Measurements from ENCODE around the gene SORCS1. TPM values are rescaled to one million over a fixed set of nuclear protein-coding genes. Genes with fewer than 3 reads are reported as not detected.

Gene SORCS1
- total RNA-seq, 3 donors from 2014 or later = 0.73 to 3.3 (median 2.9) TPM

DNA sequence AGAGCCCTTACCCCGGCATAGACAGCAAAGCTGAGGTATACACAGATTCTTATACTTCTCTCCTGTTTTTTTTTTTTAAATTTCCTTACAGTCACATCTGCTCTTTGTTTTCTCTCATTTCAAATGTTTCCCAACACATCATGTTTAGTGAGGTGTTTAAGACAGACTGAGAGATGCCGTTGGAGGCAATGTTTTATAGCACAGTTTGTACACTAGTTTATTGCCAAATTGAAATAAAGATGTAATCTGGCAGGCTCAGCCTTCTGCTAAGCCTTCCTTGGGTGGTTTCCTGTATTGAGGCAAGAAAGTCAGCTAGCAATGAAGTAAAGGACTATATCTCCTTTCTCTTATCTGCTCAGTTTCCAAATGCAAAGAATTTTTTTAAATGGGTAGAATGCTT, 393.4 kb downstream of the SORCS1 start:
- H3K4me1 ChIP-seq = no peaks in the 10 kb centered on the region
- no peak for DNase-seq (ENCODE audit: low spot score in 2 of 2)
- TF ChIP-seq POLR2AphosphoS5 (IDR thresholded peaks at IDR 0.05) = no peak
- no peak for TF ChIP-seq POLR2A (IDR thresholded peaks at IDR 0.05)
- TF ChIP-seq, protein P1, sequence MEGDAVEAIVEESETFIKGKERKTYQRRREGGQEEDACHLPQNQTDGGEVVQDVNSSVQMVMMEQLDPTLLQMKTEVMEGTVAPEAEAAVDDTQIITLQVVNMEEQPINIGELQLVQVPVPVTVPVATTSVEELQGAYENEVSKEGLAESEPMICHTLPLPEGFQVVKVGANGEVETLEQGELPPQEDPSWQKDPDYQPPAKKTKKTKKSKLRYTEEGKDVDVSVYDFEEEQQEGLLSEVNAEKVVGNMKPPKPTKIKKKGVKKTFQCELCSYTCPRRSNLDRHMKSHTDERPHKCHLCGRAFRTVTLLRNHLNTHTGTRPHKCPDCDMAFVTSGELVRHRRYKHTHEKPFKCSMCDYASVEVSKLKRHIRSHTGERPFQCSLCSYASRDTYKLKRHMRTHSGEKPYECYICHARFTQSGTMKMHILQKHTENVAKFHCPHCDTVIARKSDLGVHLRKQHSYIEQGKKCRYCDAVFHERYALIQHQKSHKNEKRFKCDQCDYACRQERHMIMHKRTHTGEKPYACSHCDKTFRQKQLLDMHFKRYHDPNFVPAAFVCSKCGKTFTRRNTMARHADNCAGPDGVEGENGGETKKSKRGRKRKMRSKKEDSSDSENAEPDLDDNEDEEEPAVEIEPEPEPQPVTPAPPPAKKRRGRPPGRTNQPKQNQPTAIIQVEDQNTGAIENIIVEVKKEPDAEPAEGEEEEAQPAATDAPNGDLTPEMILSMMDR (IDR thresholded peaks at IDR 0.05) = no peak
- peaks cover 0 to 5% of the 10 kb centered on the region in 2 donors for H3K27me3 ChIP-seq
- no peaks in the 10 kb centered on the region for H3K36me3 ChIP-seq
- H3K27ac ChIP-seq = no peak overlapping the region
- H3K9me3 ChIP-seq = no peaks in the 10 kb centered on the region
- H3K4me3 ChIP-seq = no peak overlapping the region
- intact Hi-C loops (cut with DNase I; ENCODE audit: low total_unique reads) = no loop called here

DNA sequence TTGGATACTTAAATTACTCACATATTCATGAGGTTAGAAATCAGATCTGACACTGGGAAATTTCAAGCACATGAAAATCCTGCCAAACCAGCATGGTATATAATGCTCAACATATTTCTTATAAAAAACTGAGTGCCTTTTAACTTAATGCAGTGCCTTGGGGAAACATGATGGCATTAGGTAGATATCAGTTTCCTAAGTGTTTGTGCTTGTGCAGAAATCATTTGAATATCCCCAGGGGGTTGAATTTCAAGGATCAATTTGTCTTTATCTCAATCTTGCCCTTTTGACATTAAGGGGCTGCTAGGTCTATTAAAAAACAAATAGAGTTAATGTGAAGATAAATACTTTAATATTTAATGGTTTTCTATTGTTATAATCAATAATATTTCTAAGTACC, 396.3 kb downstream of the SORCS1 start:
- Histone ChIP-seq H3K36me3 (no peaks in the 10 kb centered on the region), H3K4me3 (no peak overlapping the region), H3K27me3 (no peaks in the 10 kb centered on the region), H3K27ac (no peak overlapping the region), H3K4me1 (no peaks in the 10 kb centered on the region), H3K9me3 (no peaks in the 10 kb centered on the region)
- intact Hi-C loops (cut with DNase I; ENCODE audit: low total_unique reads) = no loop called here
- DNase-seq (ENCODE audit: low spot score in 2 of 2) = no peak
- TF ChIP-seq POLR2A (IDR thresholded peaks at IDR 0.05) (no peak), POLR2AphosphoS5 (IDR thresholded peaks at IDR 0.05) (no peak)
- TF ChIP-seq, protein P1 (IDR thresholded peaks at IDR 0.05) = no peak

DNA sequence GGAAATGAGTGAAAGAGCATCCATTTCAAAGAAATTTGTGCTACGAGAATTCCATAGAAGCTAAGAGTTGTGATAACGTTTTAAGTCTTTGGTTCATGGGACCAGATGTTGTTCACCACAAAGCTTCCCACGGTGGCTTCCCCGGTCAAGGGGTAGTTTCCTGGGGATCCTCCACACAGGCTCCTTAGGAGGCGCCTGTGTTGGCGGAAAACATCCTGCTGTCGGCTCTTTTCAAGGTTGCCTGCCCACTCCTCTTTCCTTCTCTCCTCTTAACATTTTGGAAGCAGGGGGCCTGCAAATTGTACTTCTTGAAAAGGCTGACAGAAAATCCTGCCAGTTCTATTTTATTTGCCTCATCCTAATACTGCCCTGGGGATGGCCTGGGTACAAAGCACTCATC, 398.6 kb downstream of the SORCS1 start:
- TF ChIP-seq POLR2A (IDR thresholded peaks at IDR 0.05) (no peak), POLR2AphosphoS5 (IDR thresholded peaks at IDR 0.05) (no peak)
- TF ChIP-seq, protein P1 (IDR thresholded peaks at IDR 0.05) = no peak
- Histone ChIP-seq H3K27me3 (no peaks in the 10 kb centered on the region), H3K27ac (no peak overlapping the region), H3K4me1 (no peaks in the 10 kb centered on the region), H3K4me3 (no peak overlapping the region), H3K9me3 (no peaks in the 10 kb centered on the region), H3K36me3 (no peaks in the 10 kb centered on the region)
- intact Hi-C loops (cut with DNase I; ENCODE audit: low total_unique reads) = no loop called here
- DNase-seq (ENCODE audit: low spot score in 2 of 2) = no peak

DNA sequence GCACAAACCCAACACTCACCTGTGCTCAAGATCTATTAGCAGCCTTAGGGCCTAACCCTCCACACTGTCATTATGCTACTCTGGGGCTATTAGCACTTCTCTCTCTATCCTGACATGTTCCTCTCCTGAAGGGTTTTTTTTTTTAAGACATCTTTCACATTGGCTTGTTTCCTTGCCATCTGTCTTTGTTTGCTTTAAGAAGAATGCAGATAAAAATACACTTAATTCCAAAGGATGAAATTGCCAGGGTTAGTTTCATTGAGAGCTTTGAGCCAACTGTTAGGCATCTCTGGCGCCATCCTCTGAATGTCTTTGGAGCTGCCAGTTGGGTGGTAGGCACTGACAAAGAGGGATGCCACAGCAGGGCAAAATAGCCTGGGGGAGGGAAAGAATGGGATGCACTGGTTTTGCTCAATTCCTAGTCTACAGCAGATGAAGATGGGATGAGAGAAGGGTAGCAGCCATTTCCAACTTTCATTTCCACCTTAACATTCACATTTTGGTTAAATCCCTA, 399.2 kb downstream of the SORCS1 start:
- no peaks in the 10 kb centered on the region for H3K4me1 ChIP-seq
- intact Hi-C loops (cut with DNase I; ENCODE audit: low total_unique reads) = no loop called here
- no peak overlapping the region for H3K27ac ChIP-seq
- no peaks in the 10 kb centered on the region for H3K36me3 ChIP-seq
- DNase-seq (ENCODE audit: low spot score in 2 of 2) = no peak
- no peak overlapping the region for H3K4me3 ChIP-seq
- TF ChIP-seq, protein P1 (IDR thresholded peaks at IDR 0.05) = no peak
- TF ChIP-seq POLR2A (IDR thresholded peaks at IDR 0.05) (no peak), POLR2AphosphoS5 (IDR thresholded peaks at IDR 0.05) (no peak)
- H3K9me3 ChIP-seq = no peaks in the 10 kb centered on the region
- no peaks in the 10 kb centered on the region for H3K27me3 ChIP-seq

DNA sequence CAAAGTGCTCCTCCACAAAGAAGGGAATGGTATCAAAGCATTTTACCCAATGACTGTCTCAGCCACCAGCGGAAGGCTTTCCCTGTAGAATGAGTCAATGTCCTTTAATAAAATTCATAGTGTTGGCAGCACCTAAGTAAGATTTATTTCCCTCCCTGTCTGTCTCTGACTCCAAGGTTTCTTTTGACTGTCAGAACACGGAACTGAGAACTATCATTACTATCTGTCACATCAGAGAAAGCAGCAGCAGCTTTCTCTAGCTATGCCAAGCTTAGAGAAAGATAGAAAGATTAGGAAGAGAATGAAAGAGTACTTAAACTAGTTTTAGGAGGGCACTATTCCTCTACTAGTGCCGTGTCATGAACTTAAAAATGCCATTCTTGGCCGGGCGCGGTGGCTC, 400.1 kb downstream of the SORCS1 start:
- TF ChIP-seq POLR2A (IDR thresholded peaks at IDR 0.05) (no peak), POLR2AphosphoS5 (IDR thresholded peaks at IDR 0.05) (no peak)
- TF ChIP-seq, protein P1 (IDR thresholded peaks at IDR 0.05) = no peak
- intact Hi-C loops (cut with DNase I; ENCODE audit: low total_unique reads) = no loop called here
- no peak for DNase-seq (ENCODE audit: low spot score in 2 of 2)
- Histone ChIP-seq H3K27me3 (no peaks in the 10 kb centered on the region), H3K4me3 (no peak overlapping the region), H3K36me3 (no peaks in the 10 kb centered on the region), H3K4me1 (no peaks in the 10 kb centered on the region), H3K9me3 (no peaks in the 10 kb centered on the region), H3K27ac (no peak overlapping the region)
